ENCODE results near the gene NPIPB6.
"Not testable (repeated sequence)": the region's sequence is repeated elsewhere in the genome, so short reads cannot be mapped to it uniquely, and the experiment has no call there.

The NPIPB6 gene

GRCh38 chr16:28363408-28363807, at the start of gene NPIPB6:
NPIPB6 (minus strand) TSS chr16:28363508; CDS start chr16:28362822, 686 bp downstream.
- DNase-seq: not testable (repeated sequence)

- DNase-seq: not testable (repeated sequence)
Measured at GRCh38 chr16:28403220-28404072, 40.1 kb upstream of the NPIPB6 start, which contains the start of gene EIF3CL. EIF3CL (minus strand) TSS chr16:28403841; CDS start chr16:28403618, 223 bp downstream.

- DNase-seq: not testable (repeated sequence)
Measured at GRCh38 chr16:28392054-28392453, 28.7 kb upstream of the NPIPB6 start.

GRCh38 chr16:28382177-28382867, 19.0 kb upstream of the NPIPB6 start:
- DNase-seq: not testable (repeated sequence)

- DNase-seq: not testable (repeated sequence)
Measured at GRCh38 chr16:28377822-28378221, 14.5 kb upstream of the NPIPB6 start.

- DNase-seq: not testable (repeated sequence)
Measured at GRCh38 chr16:28377108-28377625, 13.9 kb upstream of the NPIPB6 start.

GRCh38 chr16:28375115-28375514, 11.8 kb upstream of the NPIPB6 start:
- not testable (repeated sequence) for DNase-seq

GRCh38 chr16:28374281-28374680, 11.0 kb upstream of the NPIPB6 start:
- not testable (repeated sequence) for DNase-seq

GRCh38 chr16:28367926-28368325, 4.6 kb upstream of the NPIPB6 start:
- DNase-seq: not testable (repeated sequence)

- DNase-seq: not testable (repeated sequence)
Measured at GRCh38 chr16:28364268-28365173, 1.2 kb upstream of the NPIPB6 start.

- not testable (repeated sequence) for DNase-seq
Measured at GRCh38 chr16:28362600-28362999, 708 bp downstream of the NPIPB6 start.

GRCh38 chr16:28338230-28338629, 25.1 kb downstream of the NPIPB6 start:
- DNase-seq: not testable (repeated sequence)

GRCh38 chr16:28336940-28337710, 26.2 kb downstream of the NPIPB6 start:
- not testable (repeated sequence) for DNase-seq

GRCh38 chr16:28335678-28336077, 27.6 kb downstream of the NPIPB6 start:
- DNase-seq: not testable (repeated sequence)

GRCh38 chr16:28332632-28333031, 30.7 kb downstream of the NPIPB6 start:
- DNase-seq: not testable (repeated sequence)

GRCh38 chr16:28330981-28331380, 32.3 kb downstream of the NPIPB6 start:
- DNase-seq: not testable (repeated sequence)

GRCh38 chr16:28330232-28330631, 33.1 kb downstream of the NPIPB6 start:
- not testable (repeated sequence) for DNase-seq

GRCh38 chr16:28326881-28327610, 36.3 kb downstream of the NPIPB6 start:
- peak; percentile 3 for DNase-seq

GRCh38 chr16:28324887-28325279, 38.4 kb downstream of the NPIPB6 start:
- DNase-seq: no peak

- no peak for DNase-seq
Measured at GRCh38 chr16:28324235-28324886, 38.9 kb downstream of the NPIPB6 start.

Measured in NCI-H1694 (cell line).